ENCODE results near the gene FST. TPM values are rescaled to one million over a fixed set of nuclear protein-coding genes. Genes with fewer than 3 reads are reported as not detected.
A peak's percentile ranks its signal among the peaks of the same experiment; 100 is the strongest.

The FST gene
- total and polyA plus RNA-seq, 11 donors = 0.22 to 4.8 (median 2.0) TPM

- Histone ChIP-seq H3K4me3 (no peak overlapping the region), H3K27ac (no peak overlapping the region), H3K9me3 (no peaks in the 10 kb centered on the region), H3K27me3 (no peaks in the 10 kb centered on the region), H3K4me1 (peaks cover 0 to 5% (median 0%) of the 10 kb centered on the region in 12 donors), H3K36me3 (no peaks in the 10 kb centered on the region)
- intact Hi-C loops (cut with DNase I) = no loop called here
- ATAC-seq = no peak
- 59 to 68% (median 62%) methylated on average over 3 of the region's 3 CpGs for WGBS, 4 donors
- no peak for DNase-seq
- no peak for TF ChIP-seq POLR2A (IDR thresholded peaks at IDR 0.05)
- TF ChIP-seq CTCF (IDR thresholded peaks at IDR 0.05) = no peak
Observed at GRCh38 chr5:53464722-53465121, 15.7 kb upstream of the FST start.

GRCh38 chr5:53469946-53470687 is 10.3 kb upstream of the FST start:
- Histone ChIP-seq H3K27ac (no peak overlapping the region), H3K36me3 (no peaks in the 10 kb centered on the region), H3K4me3 (no peak overlapping the region), H3K4me1 (no peaks in the 10 kb centered on the region), H3K9me3 (no peaks in the 10 kb centered on the region), H3K27me3 (no peaks in the 10 kb centered on the region)
- no peak for DNase-seq
- WGBS, 4 donors = 77 to 83% (median 82%) methylated on average over 2 of the region's 2 CpGs
- intact Hi-C loops (cut with DNase I) = loop anchor here in 6 of 10 donors (10.0 kb wide), 4 partner anchors 395 to 525 kb away; no protein-coding TSS in a partner anchor
- TF ChIP-seq CTCF (IDR thresholded peaks at IDR 0.05) (no peak), POLR2A (IDR thresholded peaks at IDR 0.05) (no peak)
- ATAC-seq = no peak

GRCh38 chr5:53472279-53472678 is 8.2 kb upstream of the FST start:
- ATAC-seq (no peak), DNase-seq (no peak)
- H3K27me3 ChIP-seq = no peaks in the 10 kb centered on the region
- no peaks in the 10 kb centered on the region for H3K36me3 ChIP-seq
- H3K9me3 ChIP-seq = no peaks in the 10 kb centered on the region
- H3K4me3 ChIP-seq = no peak overlapping the region
- no peaks in the 10 kb centered on the region for H3K4me1 ChIP-seq
- 50 to 71% (median 56%) methylated on average over 1 of the region's 1 CpG for WGBS, 4 donors
- no peak overlapping the region for H3K27ac ChIP-seq
- TF ChIP-seq CTCF (IDR thresholded peaks at IDR 0.05) (no peak), POLR2A (IDR thresholded peaks at IDR 0.05) (no peak)
- intact Hi-C loops (cut with DNase I) = loop anchor here in 6 of 10 donors (10.0 kb wide), 4 partner anchors 393 to 523 kb away; no protein-coding TSS in a partner anchor

- WGBS, 4 donors = 68 to 78% (median 70%) methylated on average over 4 of the region's 4 CpGs
- Histone ChIP-seq H3K9me3 (no peaks in the 10 kb centered on the region), H3K36me3 (no peaks in the 10 kb centered on the region), H3K4me3 (no peak overlapping the region), H3K27me3 (peaks cover 0 to 6% (median 0%) of the 10 kb centered on the region in 9 donors), H3K4me1 (no peaks in the 10 kb centered on the region), H3K27ac (no peak overlapping the region)
- TF ChIP-seq POLR2A (IDR thresholded peaks at IDR 0.05) = no peak
- TF ChIP-seq CTCF (IDR thresholded peaks at IDR 0.05) = no peak
- intact Hi-C loops (cut with DNase I) = loop anchor here in 6 of 10 donors (10.0 kb wide), 4 partner anchors 392 to 522 kb away; no protein-coding TSS in a partner anchor
- peak in 1 of 4 donors; percentile 20 for ATAC-seq
- no peak for DNase-seq
Observed at GRCh38 chr5:53472720-53473510, 7.5 kb upstream of the FST start.
